WTC11 (cell line): ENCODE data around the gene IVL. TPM values are rescaled to one million over a fixed set of nuclear protein-coding genes. Genes with fewer than 3 reads are reported as not detected.

Source experiments
- ATAC-seq: fragments of 200-7000 bp; cut with Tn5 transposase; 2 replicates; pipeline ENCODE4 v1.10.0; 2021; ENCODE audit warnings: mild to moderate bottlenecking, moderate library complexity
- CTCF ChIA-PET: fragments of 300-600 bp; sonication (Branson Sonifier 250); formaldehyde crosslinking; loops from one replicate; lab custom pipeline; 2021; ENCODE audit warnings: antibody characterized with exemption; lab: Charles Lee
- POLR2A ChIA-PET: fragments of 350-600 bp; sonication (Branson Sonifier 250); formaldehyde crosslinking; loops from one replicate; lab custom pipeline; 2021; ENCODE audit warnings: antibody characterized with exemption; lab: Charles Lee
- DNase-seq: peaks from one replicate; pipeline ENCODE4 v3.0.0; 2021; ENCODE audit warnings: low spot score
- H3K27ac Mint-ChIP-seq: 2 replicates; pipeline ENCODE4 v1.8.0; 2021; ENCODE audit warnings: mixed read lengths
- H3K27me3 Mint-ChIP-seq: 2 replicates; pipeline ENCODE4 v1.8.0; 2021; ENCODE audit warnings: low read depth, mild to moderate bottlenecking, moderate library complexity, mixed read lengths
- H3K36me3 Mint-ChIP-seq: 2 replicates; pipeline ENCODE4 v1.8.0; 2021; ENCODE audit warnings: mixed read lengths
- H3K4me1 Mint-ChIP-seq: 2 replicates; pipeline ENCODE4 v1.8.0; 2022; ENCODE audit warnings: mixed read lengths
- H3K4me3 Mint-ChIP-seq: 2 replicates; pipeline ENCODE4 v1.8.0; 2021; ENCODE audit warnings: mild to moderate bottlenecking, moderate library complexity, mixed read lengths
- H3K9me3 Mint-ChIP-seq: 2 replicates; pipeline ENCODE4 v1.8.0; 2021; ENCODE audit warnings: mixed read lengths
- ELF4 ChIP-seq: sonication (generic); formaldehyde crosslinking; IDR thresholded peaks from 2 replicates; pipeline ENCODE4 v1.8.1; 2022; ENCODE audit warnings: low read depth, mild to moderate bottlenecking, moderate library complexity, missing genetic modification reagents
- FOXK1 ChIP-seq: sonication (generic); formaldehyde crosslinking; IDR thresholded peaks from 2 replicates; pipeline ENCODE4 v1.8.0; 2022; ENCODE audit warnings: mild to moderate bottlenecking, moderate library complexity, missing genetic modification reagents
- FOXP1 ChIP-seq: sonication (generic); formaldehyde crosslinking; IDR thresholded peaks from 2 replicates; pipeline ENCODE4 v1.8.0; 2022; ENCODE audit warnings: missing genetic modification reagents, mild to moderate bottlenecking, moderate library complexity, borderline replicate concordance
- JAZF1 ChIP-seq: fragments of 250-450 bp; sonication (Bioruptor Pico); IDR thresholded peaks from 2 replicates; pipeline ENCODE4 v1.9.0; 2021; ENCODE audit warnings: moderate library complexity, mild to moderate bottlenecking, inconsistent platforms
- MYBL2 ChIP-seq: sonication (generic); formaldehyde crosslinking; IDR thresholded peaks from 2 replicates; pipeline ENCODE4 v1.8.1; 2023; ENCODE audit warnings: mild to moderate bottlenecking, moderate library complexity, missing genetic modification reagents
- NR3C1 ChIP-seq: sonication (generic); formaldehyde crosslinking; conservative IDR thresholded peaks from 2 replicates; pipeline ENCODE4 v1.8.1; 2023; ENCODE audit warnings: low read depth, mild to moderate bottlenecking, missing genetic modification reagents
- OVOL2 ChIP-seq: fragments of 250-450 bp; sonication (Bioruptor Pico); IDR thresholded peaks from 2 replicates; pipeline ENCODE4 v1.9.0; 2021; ENCODE audit warnings: mild to moderate bottlenecking, borderline replicate concordance
- PRRX2 ChIP-seq: fragments of 250-450 bp; sonication (Bioruptor Pico); IDR thresholded peaks from 2 replicates; pipeline ENCODE4 v1.8.0; 2021; ENCODE audit warnings: mild to moderate bottlenecking
- RORB ChIP-seq: fragments of 250-450 bp; sonication (Bioruptor Pico); IDR thresholded peaks from 2 replicates; pipeline ENCODE4 v1.9.0; 2021; ENCODE audit warnings: mild to moderate bottlenecking
- TEAD1 ChIP-seq: sonication (generic); formaldehyde crosslinking; IDR thresholded peaks from 2 replicates; pipeline ENCODE4 v1.8.0; 2022; ENCODE audit warnings: mild to moderate bottlenecking, missing genetic modification reagents
- ZNF138 ChIP-seq: sonication (generic); formaldehyde crosslinking; conservative IDR thresholded peaks from 2 replicates; pipeline ENCODE4 v1.8.1; 2022; ENCODE audit warnings: mild to moderate bottlenecking, moderate library complexity, missing genetic modification reagents
- ZNF219 ChIP-seq: sonication (generic); formaldehyde crosslinking; IDR thresholded peaks from 2 replicates; pipeline ENCODE4 v1.8.0; 2023; ENCODE audit warnings: missing genetic modification reagents, mild to moderate bottlenecking, borderline replicate concordance
- total RNA-seq: library from RNA; stranded (reverse); gene quantifications from 3 replicates; pipeline ENCODE4 v1.2.3, GENCODE V29; 2021
- TF ChIP-seq, protein P1 (sequence below): fragments of 250-450 bp; sonication (Bioruptor Pico); IDR thresholded peaks from 2 replicates; pipeline ENCODE4 v1.9.0; 2021; ENCODE audit warnings: mild to moderate bottlenecking
- TF ChIP-seq, protein P2 (sequence below): sonication (generic); formaldehyde crosslinking; IDR thresholded peaks from 2 replicates; pipeline ENCODE4 v1.8.1; 2023; ENCODE audit warnings: mild to moderate bottlenecking, moderate library complexity, missing genetic modification reagents
- TF ChIP-seq, protein P3 (sequence below): sonication (generic); formaldehyde crosslinking; IDR thresholded peaks from 2 replicates; pipeline ENCODE4 v1.8.0; 2023; ENCODE audit warnings: missing genetic modification reagents, mild to moderate bottlenecking, borderline replicate concordance
- TF ChIP-seq, protein P4 (sequence below): sonication (generic); formaldehyde crosslinking; IDR thresholded peaks from 2 replicates; pipeline ENCODE4 v1.8.1; 2022; ENCODE audit warnings: low read depth, mild to moderate bottlenecking, moderate library complexity, missing genetic modification reagents, borderline replicate concordance
- TF ChIP-seq, protein P5 (sequence below): sonication (generic); formaldehyde crosslinking; IDR thresholded peaks from 2 replicates; pipeline ENCODE4 v1.8.0; 2022; ENCODE audit warnings: mild to moderate bottlenecking, missing genetic modification reagents
- TF ChIP-seq, protein P6 (sequence below): fragments of 250-450 bp; sonication (Bioruptor Pico); IDR thresholded peaks from 2 replicates; pipeline ENCODE4 v1.9.0; 2021; ENCODE audit warnings: mild to moderate bottlenecking, borderline replicate concordance
- TF ChIP-seq, protein P7 (sequence below): sonication (generic); formaldehyde crosslinking; IDR thresholded peaks from 2 replicates; pipeline ENCODE4 v1.8.1; 2023; ENCODE audit warnings: mild to moderate bottlenecking, missing genetic modification reagents
- TF ChIP-seq, protein P8 (sequence below): fragments of 250-450 bp; sonication (Bioruptor Pico); IDR thresholded peaks from 2 replicates; pipeline ENCODE4 v1.9.0; 2021; ENCODE audit warnings: moderate library complexity, mild to moderate bottlenecking, inconsistent platforms, borderline replicate concordance

IVL gene
- total RNA-seq, 1 experiment from 2014 or later = not detected

DNA sequence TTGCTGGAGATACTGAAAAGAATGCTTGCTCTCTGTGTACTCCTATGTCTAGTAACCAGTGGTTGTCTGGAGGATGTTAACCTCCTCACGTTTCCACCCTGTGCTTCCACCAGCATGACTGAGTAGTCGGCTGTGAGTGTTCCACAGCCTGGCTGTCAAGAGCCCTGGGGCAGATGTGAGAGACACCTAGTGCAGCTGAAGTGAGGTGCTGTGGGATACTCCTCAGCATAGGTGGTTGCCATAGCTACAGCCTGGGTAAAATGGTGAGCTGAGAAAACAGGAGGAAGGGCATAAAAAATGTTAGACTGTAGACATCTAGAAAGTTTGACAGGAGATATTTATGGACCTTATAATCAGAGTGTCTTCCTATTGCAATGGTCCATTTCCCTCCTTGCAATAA lies 15.8 kb downstream of the IVL start (continued):
- TF ChIP-seq PRRX2 (no peak), ZNF219 (no peak), NR3C1 (no peak), JAZF1 (CRISPR knock-in tag) (no peak), FOXP1 (CRISPR knock-in tag) (no peak), TEAD1 (CRISPR knock-in tag) (no peak), ELF4 (no peak)
- TF ChIP-seq, protein P1, sequence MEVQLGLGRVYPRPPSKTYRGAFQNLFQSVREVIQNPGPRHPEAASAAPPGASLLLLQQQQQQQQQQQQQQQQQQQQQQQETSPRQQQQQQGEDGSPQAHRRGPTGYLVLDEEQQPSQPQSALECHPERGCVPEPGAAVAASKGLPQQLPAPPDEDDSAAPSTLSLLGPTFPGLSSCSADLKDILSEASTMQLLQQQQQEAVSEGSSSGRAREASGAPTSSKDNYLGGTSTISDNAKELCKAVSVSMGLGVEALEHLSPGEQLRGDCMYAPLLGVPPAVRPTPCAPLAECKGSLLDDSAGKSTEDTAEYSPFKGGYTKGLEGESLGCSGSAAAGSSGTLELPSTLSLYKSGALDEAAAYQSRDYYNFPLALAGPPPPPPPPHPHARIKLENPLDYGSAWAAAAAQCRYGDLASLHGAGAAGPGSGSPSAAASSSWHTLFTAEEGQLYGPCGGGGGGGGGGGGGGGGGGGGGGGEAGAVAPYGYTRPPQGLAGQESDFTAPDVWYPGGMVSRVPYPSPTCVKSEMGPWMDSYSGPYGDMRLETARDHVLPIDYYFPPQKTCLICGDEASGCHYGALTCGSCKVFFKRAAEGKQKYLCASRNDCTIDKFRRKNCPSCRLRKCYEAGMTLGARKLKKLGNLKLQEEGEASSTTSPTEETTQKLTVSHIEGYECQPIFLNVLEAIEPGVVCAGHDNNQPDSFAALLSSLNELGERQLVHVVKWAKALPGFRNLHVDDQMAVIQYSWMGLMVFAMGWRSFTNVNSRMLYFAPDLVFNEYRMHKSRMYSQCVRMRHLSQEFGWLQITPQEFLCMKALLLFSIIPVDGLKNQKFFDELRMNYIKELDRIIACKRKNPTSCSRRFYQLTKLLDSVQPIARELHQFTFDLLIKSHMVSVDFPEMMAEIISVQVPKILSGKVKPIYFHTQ = no peak
- TF ChIP-seq, protein P2, sequence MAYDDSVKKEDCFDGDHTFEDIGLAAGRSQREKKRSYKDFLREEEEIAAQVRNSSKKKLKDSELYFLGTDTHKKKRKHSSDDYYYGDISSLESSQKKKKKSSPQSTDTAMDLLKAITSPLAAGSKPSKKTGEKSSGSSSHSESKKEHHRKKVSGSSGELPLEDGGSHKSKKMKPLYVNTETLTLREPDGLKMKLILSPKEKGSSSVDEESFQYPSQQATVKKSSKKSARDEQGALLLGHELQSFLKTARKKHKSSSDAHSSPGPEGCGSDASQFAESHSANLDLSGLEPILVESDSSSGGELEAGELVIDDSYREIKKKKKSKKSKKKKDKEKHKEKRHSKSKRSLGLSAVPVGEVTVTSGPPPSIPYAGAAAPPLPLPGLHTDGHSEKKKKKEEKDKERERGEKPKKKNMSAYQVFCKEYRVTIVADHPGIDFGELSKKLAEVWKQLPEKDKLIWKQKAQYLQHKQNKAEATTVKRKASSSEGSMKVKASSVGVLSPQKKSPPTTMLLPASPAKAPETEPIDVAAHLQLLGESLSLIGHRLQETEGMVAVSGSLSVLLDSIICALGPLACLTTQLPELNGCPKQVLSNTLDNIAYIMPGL (CRISPR knock-in tag) = no peak
- TF ChIP-seq, protein P3, sequence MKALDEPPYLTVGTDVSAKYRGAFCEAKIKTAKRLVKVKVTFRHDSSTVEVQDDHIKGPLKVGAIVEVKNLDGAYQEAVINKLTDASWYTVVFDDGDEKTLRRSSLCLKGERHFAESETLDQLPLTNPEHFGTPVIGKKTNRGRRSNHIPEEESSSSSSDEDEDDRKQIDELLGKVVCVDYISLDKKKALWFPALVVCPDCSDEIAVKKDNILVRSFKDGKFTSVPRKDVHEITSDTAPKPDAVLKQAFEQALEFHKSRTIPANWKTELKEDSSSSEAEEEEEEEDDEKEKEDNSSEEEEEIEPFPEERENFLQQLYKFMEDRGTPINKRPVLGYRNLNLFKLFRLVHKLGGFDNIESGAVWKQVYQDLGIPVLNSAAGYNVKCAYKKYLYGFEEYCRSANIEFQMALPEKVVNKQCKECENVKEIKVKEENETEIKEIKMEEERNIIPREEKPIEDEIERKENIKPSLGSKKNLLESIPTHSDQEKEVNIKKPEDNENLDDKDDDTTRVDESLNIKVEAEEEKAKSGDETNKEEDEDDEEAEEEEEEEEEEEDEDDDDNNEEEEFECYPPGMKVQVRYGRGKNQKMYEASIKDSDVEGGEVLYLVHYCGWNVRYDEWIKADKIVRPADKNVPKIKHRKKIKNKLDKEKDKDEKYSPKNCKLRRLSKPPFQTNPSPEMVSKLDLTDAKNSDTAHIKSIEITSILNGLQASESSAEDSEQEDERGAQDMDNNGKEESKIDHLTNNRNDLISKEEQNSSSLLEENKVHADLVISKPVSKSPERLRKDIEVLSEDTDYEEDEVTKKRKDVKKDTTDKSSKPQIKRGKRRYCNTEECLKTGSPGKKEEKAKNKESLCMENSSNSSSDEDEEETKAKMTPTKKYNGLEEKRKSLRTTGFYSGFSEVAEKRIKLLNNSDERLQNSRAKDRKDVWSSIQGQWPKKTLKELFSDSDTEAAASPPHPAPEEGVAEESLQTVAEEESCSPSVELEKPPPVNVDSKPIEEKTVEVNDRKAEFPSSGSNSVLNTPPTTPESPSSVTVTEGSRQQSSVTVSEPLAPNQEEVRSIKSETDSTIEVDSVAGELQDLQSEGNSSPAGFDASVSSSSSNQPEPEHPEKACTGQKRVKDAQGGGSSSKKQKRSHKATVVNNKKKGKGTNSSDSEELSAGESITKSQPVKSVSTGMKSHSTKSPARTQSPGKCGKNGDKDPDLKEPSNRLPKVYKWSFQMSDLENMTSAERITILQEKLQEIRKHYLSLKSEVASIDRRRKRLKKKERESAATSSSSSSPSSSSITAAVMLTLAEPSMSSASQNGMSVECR = no peak

DNA sequence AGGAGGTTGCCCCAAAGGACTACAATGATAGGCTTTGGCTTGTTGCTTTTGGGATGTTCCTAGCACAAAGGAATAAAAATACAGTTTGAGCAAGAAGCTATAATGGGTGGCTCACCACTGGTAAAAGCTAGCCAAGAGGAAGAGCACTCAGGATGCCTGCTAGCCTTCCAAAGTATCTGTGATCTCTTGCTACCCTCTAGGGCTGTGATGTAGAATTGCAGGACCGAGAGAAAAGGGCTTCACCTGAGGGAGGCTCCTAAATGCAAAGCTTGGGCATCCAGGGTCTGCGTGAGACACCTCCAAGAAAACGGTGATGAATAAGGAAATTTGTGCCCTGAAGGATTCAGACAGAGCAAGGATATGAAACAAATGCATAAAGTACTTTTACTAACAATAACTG lies 17.7 kb downstream of the IVL start:
- H3K4me1 Mint-ChIP-seq = no peaks in the 10 kb centered on the region
- POLR2A ChIA-PET = no interaction called here
- TF ChIP-seq, protein P4, sequence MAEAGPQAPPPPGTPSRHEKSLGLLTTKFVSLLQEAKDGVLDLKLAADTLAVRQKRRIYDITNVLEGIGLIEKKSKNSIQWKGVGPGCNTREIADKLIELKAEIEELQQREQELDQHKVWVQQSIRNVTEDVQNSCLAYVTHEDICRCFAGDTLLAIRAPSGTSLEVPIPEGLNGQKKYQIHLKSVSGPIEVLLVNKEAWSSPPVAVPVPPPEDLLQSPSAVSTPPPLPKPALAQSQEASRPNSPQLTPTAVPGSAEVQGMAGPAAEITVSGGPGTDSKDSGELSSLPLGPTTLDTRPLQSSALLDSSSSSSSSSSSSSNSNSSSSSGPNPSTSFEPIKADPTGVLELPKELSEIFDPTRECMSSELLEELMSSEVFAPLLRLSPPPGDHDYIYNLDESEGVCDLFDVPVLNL (CRISPR knock-in tag) = no peak
- TF ChIP-seq, protein P5, sequence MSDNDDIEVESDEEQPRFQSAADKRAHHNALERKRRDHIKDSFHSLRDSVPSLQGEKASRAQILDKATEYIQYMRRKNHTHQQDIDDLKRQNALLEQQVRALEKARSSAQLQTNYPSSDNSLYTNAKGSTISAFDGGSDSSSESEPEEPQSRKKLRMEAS (CRISPR knock-in tag) = no peak
- TF ChIP-seq, protein P6, sequence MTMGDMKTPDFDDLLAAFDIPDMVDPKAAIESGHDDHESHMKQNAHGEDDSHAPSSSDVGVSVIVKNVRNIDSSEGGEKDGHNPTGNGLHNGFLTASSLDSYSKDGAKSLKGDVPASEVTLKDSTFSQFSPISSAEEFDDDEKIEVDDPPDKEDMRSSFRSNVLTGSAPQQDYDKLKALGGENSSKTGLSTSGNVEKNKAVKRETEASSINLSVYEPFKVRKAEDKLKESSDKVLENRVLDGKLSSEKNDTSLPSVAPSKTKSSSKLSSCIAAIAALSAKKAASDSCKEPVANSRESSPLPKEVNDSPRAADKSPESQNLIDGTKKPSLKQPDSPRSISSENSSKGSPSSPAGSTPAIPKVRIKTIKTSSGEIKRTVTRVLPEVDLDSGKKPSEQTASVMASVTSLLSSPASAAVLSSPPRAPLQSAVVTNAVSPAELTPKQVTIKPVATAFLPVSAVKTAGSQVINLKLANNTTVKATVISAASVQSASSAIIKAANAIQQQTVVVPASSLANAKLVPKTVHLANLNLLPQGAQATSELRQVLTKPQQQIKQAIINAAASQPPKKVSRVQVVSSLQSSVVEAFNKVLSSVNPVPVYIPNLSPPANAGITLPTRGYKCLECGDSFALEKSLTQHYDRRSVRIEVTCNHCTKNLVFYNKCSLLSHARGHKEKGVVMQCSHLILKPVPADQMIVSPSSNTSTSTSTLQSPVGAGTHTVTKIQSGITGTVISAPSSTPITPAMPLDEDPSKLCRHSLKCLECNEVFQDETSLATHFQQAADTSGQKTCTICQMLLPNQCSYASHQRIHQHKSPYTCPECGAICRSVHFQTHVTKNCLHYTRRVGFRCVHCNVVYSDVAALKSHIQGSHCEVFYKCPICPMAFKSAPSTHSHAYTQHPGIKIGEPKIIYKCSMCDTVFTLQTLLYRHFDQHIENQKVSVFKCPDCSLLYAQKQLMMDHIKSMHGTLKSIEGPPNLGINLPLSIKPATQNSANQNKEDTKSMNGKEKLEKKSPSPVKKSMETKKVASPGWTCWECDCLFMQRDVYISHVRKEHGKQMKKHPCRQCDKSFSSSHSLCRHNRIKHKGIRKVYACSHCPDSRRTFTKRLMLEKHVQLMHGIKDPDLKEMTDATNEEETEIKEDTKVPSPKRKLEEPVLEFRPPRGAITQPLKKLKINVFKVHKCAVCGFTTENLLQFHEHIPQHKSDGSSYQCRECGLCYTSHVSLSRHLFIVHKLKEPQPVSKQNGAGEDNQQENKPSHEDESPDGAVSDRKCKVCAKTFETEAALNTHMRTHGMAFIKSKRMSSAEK = no peak
- TF ChIP-seq OVOL2 = no peak
- no peak for TF ChIP-seq MYBL2
- TF ChIP-seq RORB = no peak
- TF ChIP-seq, protein P7, sequence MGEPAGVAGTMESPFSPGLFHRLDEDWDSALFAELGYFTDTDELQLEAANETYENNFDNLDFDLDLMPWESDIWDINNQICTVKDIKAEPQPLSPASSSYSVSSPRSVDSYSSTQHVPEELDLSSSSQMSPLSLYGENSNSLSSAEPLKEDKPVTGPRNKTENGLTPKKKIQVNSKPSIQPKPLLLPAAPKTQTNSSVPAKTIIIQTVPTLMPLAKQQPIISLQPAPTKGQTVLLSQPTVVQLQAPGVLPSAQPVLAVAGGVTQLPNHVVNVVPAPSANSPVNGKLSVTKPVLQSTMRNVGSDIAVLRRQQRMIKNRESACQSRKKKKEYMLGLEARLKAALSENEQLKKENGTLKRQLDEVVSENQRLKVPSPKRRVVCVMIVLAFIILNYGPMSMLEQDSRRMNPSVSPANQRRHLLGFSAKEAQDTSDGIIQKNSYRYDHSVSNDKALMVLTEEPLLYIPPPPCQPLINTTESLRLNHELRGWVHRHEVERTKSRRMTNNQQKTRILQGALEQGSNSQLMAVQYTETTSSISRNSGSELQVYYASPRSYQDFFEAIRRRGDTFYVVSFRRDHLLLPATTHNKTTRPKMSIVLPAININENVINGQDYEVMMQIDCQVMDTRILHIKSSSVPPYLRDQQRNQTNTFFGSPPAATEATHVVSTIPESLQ (CRISPR knock-in tag) = no peak
- TF ChIP-seq, protein P8, sequence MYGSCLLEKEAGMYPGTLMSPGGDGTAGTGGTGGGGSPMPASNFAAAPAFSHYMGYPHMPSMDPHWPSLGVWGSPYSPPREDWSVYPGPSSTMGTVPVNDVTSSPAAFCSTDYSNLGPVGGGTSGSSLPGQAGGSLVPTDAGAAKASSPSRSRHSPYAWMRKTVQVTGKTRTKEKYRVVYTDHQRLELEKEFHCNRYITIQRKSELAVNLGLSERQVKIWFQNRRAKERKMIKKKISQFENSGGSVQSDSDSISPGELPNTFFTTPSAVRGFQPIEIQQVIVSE (CRISPR knock-in tag) = no peak
- no peak for TF ChIP-seq ZNF138 (CRISPR knock-in tag)
- no peak for TF ChIP-seq FOXK1 (CRISPR knock-in tag)

More for the DNA sequence above, 17.7 kb downstream of the IVL start:
- ATAC-seq = peak; percentile 34; the same call in 1 of the 2 replicates
- DNase-seq = no peak
- Mint-ChIP-seq H3K4me3 (no peak overlapping the region), H3K36me3 (peaks cover 22% of the 10 kb centered on the region), H3K9me3 (peaks cover 38% of the 10 kb centered on the region), H3K27me3 (no peaks in the 10 kb centered on the region), H3K27ac (no peak overlapping the region)
- CTCF ChIA-PET = interaction anchor here (0.6 to 2.3 kb wide), 13 partner anchors 8 to 468 kb away, joined by 3 to 24 read pairs (median 3); partner anchors contain the start of gene SMCP
